Endothelial cell of umbilical vein (primary cell): ENCODE data around the gene TPR.

Experiments used
- CTCF ChIP-seq, 2 donors: IDR thresholded peaks; 1 replicate in 1 of 2; 2 replicates in 1 of 2; pipeline ENCODE4 v1.5.1; 2011; ENCODE audit warnings: low read length in 2 of 2, mild to moderate bottlenecking in 2 of 2, moderate library complexity in 2 of 2, control low read depth in 1 of 2, inconsistent platforms in 1 of 2, low read depth in 1 of 2; ENCODE audit not compliant: insufficient read depth in 1 of 2; ENCODE audit errors: extremely low read depth in 1 of 2
- MYC ChIP-seq: IDR thresholded peaks from one replicate; pipeline ENCODE4 v1.6.1; 2011; ENCODE audit warnings: mild to moderate bottlenecking, low read depth, low read length

- no peak for TF ChIP-seq MYC
- TF ChIP-seq CTCF (IDR thresholded peaks at IDR 0.05; ENCODE audit: extremely low read depth in 1 of 2, insufficient read depth in 1 of 2, low read depth in 1 of 2, low read length in 2 of 2) = no peak
Measured at GRCh38 chr1:186271032-186271431, 104.0 kb downstream of the TPR start.
